Colon (tissue), 2 donors: ENCODE measurements around the gene USO1.
"Not testable (repeated sequence)": the region's sequence is repeated elsewhere in the genome, so short reads cannot be mapped to it uniquely, and the experiment has no call there.

ENCODE experiments used
- FAIRE-seq: peaks from 2 replicates; lab custom pipeline; 2012; peaks lifted over from hg19 to GRCh38; lab: Jason Lieb, UNC
- donor health status: control.
- donor health status: control.

The USO1 gene

DNA sequence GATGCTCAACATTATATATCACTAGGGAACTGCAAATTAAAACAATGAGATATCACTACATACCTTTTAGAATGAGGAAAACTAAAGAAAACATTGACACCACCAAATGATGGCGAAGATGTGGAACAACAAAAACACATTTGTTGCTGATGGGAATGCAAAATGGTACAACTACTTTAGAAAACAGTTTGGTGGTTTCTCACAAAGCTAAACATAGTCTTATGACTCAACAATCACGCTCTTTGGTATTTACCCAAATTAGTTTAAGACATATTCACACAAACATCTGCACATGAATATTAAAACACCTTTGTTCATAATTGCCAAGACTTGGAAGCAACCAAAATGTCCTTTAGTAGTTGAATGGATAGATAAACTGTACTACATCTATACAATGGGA is 53.2 kb downstream of the USO1 start:
- no peak for FAIRE-seq

DNA sequence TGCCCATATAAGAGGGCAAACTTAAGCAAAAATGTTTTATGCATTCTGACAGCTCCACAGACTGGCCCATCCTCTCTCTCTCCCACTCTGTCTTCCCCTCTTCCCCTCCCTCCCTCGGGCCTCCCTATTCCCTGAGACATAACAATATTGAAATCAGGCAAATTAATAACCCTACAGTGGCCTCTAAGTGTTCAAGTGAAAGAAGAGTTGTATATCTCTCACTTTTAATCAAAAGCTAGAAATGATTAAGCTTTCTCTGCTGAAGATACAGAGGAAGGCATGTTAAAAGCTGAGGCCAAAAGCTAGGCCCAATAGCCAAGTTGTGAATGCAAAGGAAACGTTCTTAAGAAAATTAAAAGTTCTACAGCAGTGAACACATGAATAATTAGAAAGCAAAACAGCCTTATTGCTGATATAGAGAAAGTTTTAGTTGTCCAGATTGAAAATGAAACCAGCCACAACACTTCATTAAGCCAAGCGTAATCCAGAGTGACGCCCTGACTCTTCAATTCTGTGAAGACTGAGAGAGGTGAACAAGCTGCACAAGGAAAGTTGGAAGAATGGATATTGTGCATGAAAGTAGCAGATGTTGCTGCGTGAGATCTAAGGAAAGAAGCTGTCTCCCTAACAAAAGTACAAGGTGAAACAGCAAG is 54.9 kb downstream of the USO1 start:
- no peak for FAIRE-seq

GRCh38 chr4:75781305-75781704 is 56.9 kb downstream of the USO1 start:
- no peak for FAIRE-seq

DNA sequence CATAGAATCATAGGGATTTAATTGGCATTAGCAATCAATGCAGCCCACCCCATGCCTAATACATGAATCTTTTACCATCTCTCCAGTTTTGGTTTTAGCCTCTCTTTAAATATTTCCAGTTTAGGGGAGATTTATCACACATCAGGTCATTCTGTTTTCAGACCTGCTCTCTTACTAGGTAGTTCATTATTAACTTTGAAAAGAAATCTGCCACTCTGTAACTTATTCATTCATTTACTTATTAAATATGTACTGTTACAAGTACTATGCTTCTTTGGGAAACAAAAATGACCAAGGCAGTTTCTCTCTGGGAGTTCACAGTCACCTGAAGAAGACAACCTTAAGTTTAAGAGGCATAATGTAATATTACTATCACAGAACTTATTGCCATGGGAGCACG is 62.1 kb downstream of the USO1 start:
- FAIRE-seq = no peak

- FAIRE-seq = no peak
These were observed 62.6 kb downstream of the USO1 start for GRCh38 chr4:75786938-75787337.

DNA sequence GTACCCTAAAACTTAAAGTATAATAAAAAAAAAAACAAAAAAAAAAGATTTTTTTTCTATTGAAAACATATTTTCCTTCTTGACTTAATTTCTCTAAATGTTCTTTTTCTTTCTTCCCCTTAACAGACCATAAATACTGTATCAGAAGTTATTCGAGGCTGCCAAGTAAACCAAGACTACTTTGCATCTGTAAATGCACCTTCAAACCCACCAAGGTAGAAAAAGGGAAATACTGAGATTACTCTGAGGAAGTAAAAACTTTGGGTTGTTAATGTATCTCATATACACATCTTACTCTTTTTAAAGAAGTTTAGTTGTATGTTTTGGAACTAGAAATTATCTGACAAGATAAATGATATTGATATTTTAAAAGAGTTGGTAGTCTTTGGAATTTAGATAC is 65.6 kb downstream of the USO1 start:
- no peak for FAIRE-seq

- no peak for FAIRE-seq
These were observed 76.6 kb downstream of the USO1 start for GRCh38 chr4:75800972-75801371.

- not testable (repeated sequence) for FAIRE-seq
These were observed 81.7 kb downstream of the USO1 start for GRCh38 chr4:75806035-75806434.

DNA sequence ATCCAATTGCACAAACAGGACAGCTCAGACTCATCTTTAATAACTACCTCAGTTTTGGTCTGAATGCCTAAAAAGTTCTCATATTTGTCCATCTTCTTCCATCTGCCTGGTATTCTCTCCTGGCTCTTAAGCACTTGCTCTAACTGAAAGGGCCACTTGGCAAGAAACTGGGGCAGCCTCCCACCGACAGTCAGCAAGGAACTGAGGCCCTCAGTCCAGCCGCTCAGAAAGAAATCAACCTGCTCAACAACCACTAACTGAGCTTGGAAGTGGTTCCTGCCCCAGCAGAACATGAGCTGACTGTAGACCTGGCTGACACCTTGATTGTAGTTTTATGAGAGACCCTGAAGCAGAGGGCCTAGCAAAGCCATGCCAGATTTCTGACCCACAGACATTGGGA is 93.5 kb downstream of the USO1 start:
- FAIRE-seq = no peak

DNA sequence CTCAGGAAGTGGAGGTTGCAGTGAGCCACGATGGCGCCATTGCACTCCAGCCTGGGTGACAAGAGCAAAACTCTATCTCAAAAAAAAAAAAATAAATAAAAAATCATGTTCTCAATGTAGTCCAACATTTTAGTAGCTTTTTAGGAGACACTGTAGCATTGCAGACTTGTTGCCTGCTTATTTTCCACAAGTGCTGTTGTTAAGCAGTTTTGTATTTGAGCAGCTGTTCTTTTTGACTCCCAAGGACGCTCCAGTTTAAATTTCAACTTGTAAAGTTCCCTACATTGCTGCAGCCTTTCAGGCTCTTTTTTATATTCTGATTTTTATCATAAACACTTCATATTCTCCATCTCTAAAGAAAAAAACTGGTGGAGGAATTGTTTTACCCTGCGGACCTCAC is 94.7 kb downstream of the USO1 start:
- FAIRE-seq = no peak

- FAIRE-seq = no peak
These were observed 95.8 kb downstream of the USO1 start for GRCh38 chr4:75820197-75820596.

- no peak for FAIRE-seq
These were observed 96.3 kb downstream of the USO1 start for GRCh38 chr4:75820676-75821075.

GRCh38 chr4:75821216-75821615 is 96.8 kb downstream of the USO1 start:
- FAIRE-seq = no peak

GRCh38 chr4:75821966-75822365 is 97.6 kb downstream of the USO1 start:
- no peak for FAIRE-seq

- FAIRE-seq = no peak
These were observed 98.0 kb downstream of the USO1 start for GRCh38 chr4:75822416-75822815.

DNA sequence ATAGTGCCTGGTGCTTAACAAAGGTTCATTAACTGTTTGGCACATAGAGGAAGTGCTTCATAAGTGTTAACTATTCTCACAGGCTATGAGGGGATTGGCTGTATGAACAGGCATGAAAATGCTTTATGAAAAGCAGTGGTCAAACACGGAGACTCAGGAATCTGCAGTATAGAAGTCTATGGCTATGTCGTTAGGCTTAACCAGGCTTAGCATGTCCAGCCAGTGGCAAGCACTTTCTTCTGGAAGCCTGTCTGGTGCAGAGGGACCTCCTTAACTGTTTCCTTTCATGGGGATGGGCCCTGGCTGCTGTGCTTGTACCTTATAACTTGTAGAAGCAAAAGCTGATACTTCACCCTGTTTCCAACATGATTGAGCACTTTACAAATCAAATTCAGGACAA is 99.4 kb downstream of the USO1 start:
- no peak for FAIRE-seq

GRCh38 chr4:75830906-75831305 is 106.5 kb downstream of the USO1 start:
- no peak for FAIRE-seq

GRCh38 chr4:75831856-75832405 is 107.6 kb downstream of the USO1 start:
- FAIRE-seq = no peak

DNA sequence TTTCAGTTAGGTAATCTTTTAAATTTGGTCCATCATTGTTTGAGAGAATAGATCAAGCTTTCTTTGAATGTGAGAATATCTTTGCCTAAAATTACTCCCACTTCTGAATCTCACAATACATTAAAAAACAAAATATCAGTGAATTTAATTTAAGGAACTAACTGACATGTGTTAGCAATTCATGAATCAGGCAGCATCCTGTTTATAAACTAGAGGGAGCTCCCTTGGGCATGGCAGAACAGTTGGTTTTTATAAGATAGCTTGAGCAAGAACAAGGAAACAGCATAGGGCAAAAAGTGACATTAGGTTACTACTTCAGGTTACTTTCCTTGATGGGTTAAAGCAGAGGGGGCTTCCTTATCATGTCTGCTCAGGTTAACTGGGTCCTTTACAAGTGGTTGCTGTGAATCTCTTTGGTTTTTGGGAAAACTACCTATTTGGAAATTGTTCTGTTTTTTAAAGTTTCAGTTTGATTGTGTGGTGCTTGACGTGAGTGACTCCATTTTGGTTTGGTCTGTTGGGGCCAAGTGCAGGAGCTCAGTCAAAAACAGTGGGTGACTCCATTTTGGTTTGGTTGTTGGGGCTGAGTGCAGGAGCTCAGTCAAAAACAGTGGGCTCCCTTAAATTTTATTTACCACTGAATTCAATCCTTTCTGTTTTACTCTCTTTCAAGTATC is 109.9 kb downstream of the USO1 start:
- no peak for FAIRE-seq

DNA sequence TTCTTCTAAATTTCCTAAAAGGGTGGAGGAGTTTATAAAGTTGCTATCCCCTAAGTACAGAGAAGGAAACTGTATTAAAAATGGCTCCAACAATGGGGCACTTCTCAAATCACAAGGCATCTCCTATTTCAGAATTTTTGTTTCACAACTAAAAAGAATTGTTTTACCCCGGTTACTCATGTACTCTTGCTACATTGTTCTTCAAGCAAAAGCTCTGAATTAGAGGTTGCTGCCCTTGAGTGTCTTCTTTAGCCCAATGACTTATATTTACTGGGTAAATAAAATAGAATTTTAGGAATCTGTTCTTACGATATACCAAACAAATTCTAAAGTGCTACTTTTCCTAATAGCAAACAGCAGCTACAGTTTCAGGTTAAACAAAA is 110.4 kb downstream of the USO1 start:
- no peak for FAIRE-seq

- no peak for FAIRE-seq
These were observed 117.5 kb downstream of the USO1 start for GRCh38 chr4:75841641-75842520.

GRCh38 chr4:75843596-75843995 is 119.2 kb downstream of the USO1 start:
- no peak for FAIRE-seq

- FAIRE-seq = no peak
These were observed 119.8 kb downstream of the USO1 start for GRCh38 chr4:75844151-75844662.
